ENCODE data around the gene WDR75. TPM values are rescaled to one million over a fixed set of nuclear protein-coding genes. Genes with fewer than 3 reads are reported as not detected.

The WDR75 gene
- total and polyA plus RNA-seq, 9 of the 15 experiments (the other 6 are each of a cell fraction or from before 2014, with no cell fraction given): 50.9 to 111 (median 76.4) TPM

- TF ChIP-seq E2F5 (CRISPR knock-in tag; IDR thresholded peaks at IDR 0.05): no peak
- TF ChIP-seq KDM4B (IDR thresholded peaks at IDR 0.05; ENCODE audit: borderline replicate concordance in 2 of 2, low read depth in 1 of 2): no peak
- TF ChIP-seq TRIM25 (IDR thresholded peaks at IDR 0.05; ENCODE audit: borderline replicate concordance): no peak
- no peak for TF ChIP-seq ZBTB43 (CRISPR knock-in tag; IDR thresholded peaks at IDR 0.05)
- no peak for TF ChIP-seq CHD1 (IDR thresholded peaks at IDR 0.05; ENCODE audit: low read length)
- TF ChIP-seq VEZF1 (CRISPR knock-in tag; IDR thresholded peaks at IDR 0.05): peak; percentile 54
- no peak for TF ChIP-seq SMARCB1 (IDR thresholded peaks at IDR 0.05; ENCODE audit: insufficient read length, low read depth)
- TF ChIP-seq KLF10 (CRISPR knock-in tag; IDR thresholded peaks at IDR 0.05): no peak
- TF ChIP-seq CSDE1 (IDR thresholded peaks at IDR 0.05): peak in 1 of 2 experiments; percentile 43; a peak in 1 of 4 replicates
- TF ChIP-seq THRB (CRISPR knock-in tag; conservative IDR thresholded peaks at IDR 0.05): no peak
- TF ChIP-seq HNRNPL (IDR thresholded peaks at IDR 0.05; ENCODE audit: low read depth, low read length): no peak
- no peak for TF ChIP-seq HEY1 (CRISPR knock-in tag; IDR thresholded peaks at IDR 0.05; ENCODE audit: borderline replicate concordance)
- TF ChIP-seq ZFP36 (IDR thresholded peaks at IDR 0.05; ENCODE audit: low read depth, low read length, partially characterized antibody): no peak
- peak; percentile 24; the same call in 1 of the 2 replicates for TF ChIP-seq NFRKB (IDR thresholded peaks at IDR 0.05; ENCODE audit: low read depth)
Measured at GRCh38 chr2:189440947-189441708, at the start of gene WDR75 (continued).
